Keratinocyte (primary cell): ENCODE measurements around the gene TMCC2. TPM values are rescaled to one million over a fixed set of nuclear protein-coding genes. Genes with fewer than 3 reads are reported as not detected.

Experiments
- DNase-seq: peaks from one replicate; pipeline ENCODE4 v3.0.0-alpha.2; 2011; ENCODE audit warnings: low read depth, missing footprints, low spot score
- FAIRE-seq: peaks from 2 replicates; lab custom pipeline; 2011; peaks lifted over from hg19 to GRCh38; lab: Jason Lieb, UNC
- H2AFZ ChIP-seq: 2 replicates; pipeline ENCODE4 v1.6.0; 2012; ENCODE audit warnings: low read length, control low read depth, inconsistent platforms; ENCODE audit not compliant: control insufficient read depth
- H3K27ac ChIP-seq: 2 replicates; pipeline ENCODE4 v1.5.1; 2011; ENCODE audit warnings: low read length; ENCODE audit not compliant: control insufficient read depth, insufficient read depth
- H3K27me3 ChIP-seq: 3 replicates; pipeline ENCODE4 v1.6.0; 2011; ENCODE audit warnings: low read length; ENCODE audit not compliant: control insufficient read depth, insufficient read depth; ENCODE audit errors: extremely low read depth
- H3K36me3 ChIP-seq, 2 experiments: 2 replicates in 1 of 2; 3 replicates in 1 of 2; pipeline ENCODE4 v1.5.1; 2011; ENCODE audit warnings: low read length in 2 of 2, mild to moderate bottlenecking in 1 of 2; ENCODE audit not compliant: control insufficient read depth in 2 of 2, insufficient read depth in 2 of 2; ENCODE audit errors: extremely low read depth in 1 of 2
- H3K4me1 ChIP-seq: 3 replicates; pipeline ENCODE4 v1.5.1; 2011; ENCODE audit warnings: low read length; ENCODE audit not compliant: control insufficient read depth, insufficient read depth; ENCODE audit errors: extremely low read depth
- H3K4me2 ChIP-seq: 3 replicates; pipeline ENCODE4 v1.6.0; 2011; ENCODE audit warnings: low read depth, low read length; ENCODE audit not compliant: control insufficient read depth, insufficient read depth; ENCODE audit errors: extremely low read depth
- H3K4me3 ChIP-seq, 3 experiments: fragments of 200-600 bp in 1 of 3; sonication (generic) in 1 of 3; 2 replicates in 2 of 3; 3 replicates in 1 of 3; pipeline ENCODE4 v1.5.1; 2011 to 2016; ENCODE audit warnings: low read length in 3 of 3, mild to moderate bottlenecking in 3 of 3, control low read depth in 2 of 3, inconsistent platforms in 1 of 3, low read depth in 1 of 3, mixed read lengths in 1 of 3, mixed run types in 1 of 3, moderate library complexity in 1 of 3; ENCODE audit not compliant: control insufficient read depth in 2 of 3, insufficient read depth in 2 of 3; ENCODE audit errors: extremely low read depth in 1 of 3
- H3K79me2 ChIP-seq: 2 replicates; pipeline ENCODE4 v1.6.0; 2012; ENCODE audit warnings: low read length; ENCODE audit not compliant: control insufficient read depth, insufficient read depth
- H3K9ac ChIP-seq: 3 replicates; pipeline ENCODE4 v1.6.0; 2011; ENCODE audit warnings: low read length; ENCODE audit not compliant: control insufficient read depth, insufficient read depth; ENCODE audit errors: extremely low read depth
- H3K9me1 ChIP-seq: 3 replicates; pipeline ENCODE4 v1.6.0; 2011; ENCODE audit warnings: low read length; ENCODE audit not compliant: control insufficient read depth, insufficient read depth; ENCODE audit errors: extremely low read depth
- H3K9me3 ChIP-seq: 2 replicates; pipeline ENCODE4 v1.5.1; 2012; ENCODE audit warnings: low read depth, low read length; ENCODE audit not compliant: control insufficient read depth
- H4K20me1 ChIP-seq: 3 replicates; pipeline ENCODE4 v1.6.0; 2011; ENCODE audit warnings: low read length; ENCODE audit not compliant: control insufficient read depth, insufficient read depth; ENCODE audit errors: extremely low read depth
- CTCF ChIP-seq, 3 experiments: IDR thresholded peaks in 1 of 3; conservative IDR thresholded peaks in 1 of 3; optimal IDR thresholded peaks in 1 of 3; 2 replicates in 2 of 3; 3 replicates in 1 of 3; pipeline versions ENCODE3 to v1.5.1; 2011; ENCODE audit warnings: low read length in 3 of 3, mild to moderate bottlenecking in 3 of 3, moderate library complexity in 2 of 3, control low read depth in 1 of 3, inconsistent platforms in 1 of 3; ENCODE audit not compliant: insufficient read depth in 2 of 3; ENCODE audit errors: extremely low read depth in 1 of 3
- EZH2 ChIP-seq: IDR thresholded peaks from one replicate; pipeline ENCODE4 v1.6.1; 2012; ENCODE audit warnings: inconsistent platforms, mild to moderate bottlenecking, low read length, moderate library complexity
- dilution Hi-C: fragments of 300-500 bp; cut with MboI; formaldehyde crosslinking; loops from one replicate; pipeline ENCODE4 v1.7.0; 2020; ENCODE audit warnings: low sequenced_read_pairs; ENCODE audit not compliant: extremely low pct_ligation_motif_present
- polyA plus RNA-seq, 5 experiments: library from polyadenylated mRNA; depleted of rRNA in 3 of 5; stranded (reverse) in 3 of 5; stranded (forward) in 1 of 5; unstranded in 1 of 5; fragments of >200 nt; gene quantifications; 1 replicate in 1 of 5; 2 replicates in 3 of 5; 3 replicates in 1 of 5; pipeline versions ENCODE4 v1.2.1 to v1.2.3, GENCODE V29; 2011 to 2012; ENCODE audit warnings: missing spikeins in 2 of 5, low read depth in 1 of 5, low replicate concordance in 1 of 5

TMCC2 gene
- polyA plus RNA-seq, 1 donor (not counting 4 experiments of a cell fraction or from before 2014, with no cell fraction given): 0.60 TPM

GRCh38 chr1:205298191-205298994 is 70.6 kb downstream of the TMCC2 start:
- Histone ChIP-seq H3K36me3 (peaks cover 7 to 18% of the 10 kb centered on the region in 2 experiments), H3K9me3 (no peaks in the 10 kb centered on the region), H3K4me3 (peak overlapping the region in 1 of 3 experiments; percentile 2), H3K27me3 (no peaks in the 10 kb centered on the region), H3K4me2 (peak overlapping the region; percentile 46), H3K9ac (peak overlapping the region; percentile 62), H3K9me1 (no peaks in the 10 kb centered on the region), H3K4me1 (peaks cover 68% of the 10 kb centered on the region), H3K27ac (peak overlapping the region; percentile 87), H4K20me1 (no peaks in the 10 kb centered on the region), H2AFZ (no peak overlapping the region), H3K79me2 (peaks cover 2% of the 10 kb centered on the region)
- FAIRE-seq: peak; percentile 96
- TF ChIP-seq CTCF (optimal IDR thresholded peaks at IDR 0.05 in 1 of 3, IDR thresholded peaks at IDR 0.05 in 1 of 3, conservative IDR thresholded peaks at IDR 0.05 in 1 of 3; ENCODE audit: extremely low read depth in 1 of 3, insufficient read depth in 2 of 3, low read length in 3 of 3) (no peak), EZH2 (no peak)
- dilution Hi-C loops: no loop called here
- DNase-seq: peak; percentile 97

GRCh38 chr1:205300149-205300548 is 72.4 kb downstream of the TMCC2 start:
- no peak overlapping the region for H3K4me2 ChIP-seq
- dilution Hi-C loops: no loop called here
- no peak for TF ChIP-seq EZH2
- no peak for TF ChIP-seq CTCF (optimal IDR thresholded peaks at IDR 0.05 in 1 of 3, IDR thresholded peaks at IDR 0.05 in 1 of 3, conservative IDR thresholded peaks at IDR 0.05 in 1 of 3; ENCODE audit: extremely low read depth in 1 of 3, insufficient read depth in 2 of 3, low read length in 3 of 3)

More at GRCh38 chr1:205300149-205300548, 72.4 kb downstream of the TMCC2 start:
- Histone ChIP-seq H4K20me1 (peaks cover 2% of the 10 kb centered on the region), H3K9me1 (peaks cover 2% of the 10 kb centered on the region), H2AFZ (no peak overlapping the region), H3K4me1 (peaks cover 59% of the 10 kb centered on the region), H3K27me3 (no peaks in the 10 kb centered on the region), H3K27ac (peak overlapping the region; percentile 24), H3K36me3 (peaks cover 20 to 34% of the 10 kb centered on the region in 2 experiments), H3K79me2 (peaks cover 12% of the 10 kb centered on the region), H3K9ac (no peak overlapping the region), H3K4me3 (no peak overlapping the region), H3K9me3 (no peaks in the 10 kb centered on the region)
- no peak for FAIRE-seq
- DNase-seq: no peak
